Smooth muscle cell (in vitro differentiated cells): ENCODE results near the gene IQSEC3. TPM values are rescaled to one million over a fixed set of nuclear protein-coding genes. Genes with fewer than 3 reads are reported as not detected.
"Not testable (repeated sequence)": the region's sequence is repeated elsewhere in the genome, so short reads cannot be mapped to it uniquely, and the experiment has no call there.

ENCODE experiments used
- DNase-seq: peaks from one replicate; lab custom pipeline; 2025; ENCODE audit not compliant: unreplicated experiment; lab: John Stamatoyannopoulos, UW
- H2AFZ ChIP-seq: fragments of 200-600 bp; sonication (generic); 2 replicates; pipeline ENCODE4 v1.6.0; 2016; ENCODE audit warnings: antibody characterized with exemption, low read depth, mild to moderate bottlenecking
- H3F3A ChIP-seq: fragments of 200-600 bp; sonication (generic); 2 replicates; pipeline ENCODE4 v1.6.0; 2017; ENCODE audit warnings: antibody characterized with exemption, low read depth
- H3K27ac ChIP-seq: fragments of 200-600 bp; sonication (generic); 2 replicates; pipeline ENCODE4 v1.5.1; 2016; ENCODE audit warnings: low read depth, mild to moderate bottlenecking
- H3K27me3 ChIP-seq: fragments of 200-600 bp; sonication (generic); 2 replicates; pipeline ENCODE4 v1.6.1; 2016; ENCODE audit warnings: low read depth, mild to moderate bottlenecking
- H3K36me3 ChIP-seq: fragments of 200-600 bp; sonication (generic); 2 replicates; pipeline ENCODE4 v1.5.1; 2016; ENCODE audit warnings: low read depth
- H3K4me1 ChIP-seq: fragments of 200-600 bp; sonication (generic); 2 replicates; pipeline ENCODE4 v1.5.1; 2016; ENCODE audit warnings: low read depth
- H3K4me2 ChIP-seq: fragments of 200-600 bp; sonication (generic); 2 replicates; pipeline ENCODE4 v1.6.0; 2016; ENCODE audit warnings: mild to moderate bottlenecking
- H3K4me3 ChIP-seq: fragments of 200-600 bp; sonication (generic); 2 replicates; pipeline ENCODE4 v1.5.1; 2016; ENCODE audit warnings: mild to moderate bottlenecking
- H3K79me2 ChIP-seq: fragments of 200-600 bp; sonication (generic); 2 replicates; pipeline ENCODE4 v1.6.0; 2016; ENCODE audit warnings: low read depth, mild to moderate bottlenecking
- H3K9ac ChIP-seq: fragments of 200-600 bp; sonication (generic); 2 replicates; pipeline ENCODE4 v1.6.0; 2016; ENCODE audit warnings: low read depth
- H3K9me3 ChIP-seq: fragments of 200-600 bp; sonication (generic); replicated peaks from 2 replicates; pipeline ENCODE4 v1.5.1; 2016; ENCODE audit warnings: low read depth
- H4K20me1 ChIP-seq: fragments of 200-600 bp; sonication (generic); 2 replicates; pipeline ENCODE4 v1.6.0; 2016; ENCODE audit warnings: low read depth
- WGBS: methylation state at CpG from one replicate; pipeline ENCODE4 v1.1.7; 2016; ENCODE audit warnings: low lambda C conversion rate; 5-methylcytosine and 5-hydroxymethylcytosine counted together
- polyA plus RNA-seq: library from polyadenylated mRNA; unstranded; fragments of >200 nt; fragmentation: Nextera tagmentation; extraction: Ambion mirVana; gene quantifications from 2 replicates; pipeline ENCODE4 v1.2.1, GENCODE V29; 2016
- total RNA-seq: library from RNA; depleted of rRNA; stranded (reverse); fragments of >200 nt; gene quantifications from 2 replicates; pipeline ENCODE4 v1.2.3, GENCODE V29; 2014

IQSEC3 gene
- total and polyA plus RNA-seq, 2 experiments from 2014 or later, result 0.72 to 2.4 TPM

DNA sequence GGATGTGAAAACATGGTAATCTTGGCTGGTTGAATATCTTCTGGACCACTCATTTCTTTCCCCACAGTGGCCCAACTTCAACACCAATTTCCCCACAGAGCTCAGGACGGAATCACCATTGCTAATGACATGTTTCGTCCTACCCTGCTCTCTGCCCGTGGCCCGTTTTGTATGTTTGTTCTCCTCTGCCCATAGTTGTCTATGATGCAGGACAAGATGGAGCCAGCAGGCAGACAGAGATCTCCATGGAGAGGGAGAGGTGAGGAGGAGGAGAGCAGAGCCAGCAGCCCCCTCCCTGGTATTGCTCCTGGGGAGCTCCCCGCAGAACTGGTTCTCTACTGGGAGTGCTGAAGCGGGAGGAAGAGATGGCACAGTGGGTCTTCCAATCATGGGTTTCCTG lies 3.1 kb downstream of the IQSEC3 start:
- not testable (repeated sequence) for H3K79me2 ChIP-seq, DNase-seq, H3K27ac ChIP-seq, H3K4me1 ChIP-seq, H3K36me3 ChIP-seq, H4K20me1 ChIP-seq, H3K9me3 ChIP-seq, H3F3A ChIP-seq, H3K9ac ChIP-seq, H3K4me3 ChIP-seq, H2AFZ ChIP-seq, H3K4me2 ChIP-seq
- H3K27me3 ChIP-seq, result peaks cover 45% of the 10 kb centered on the region
- WGBS, result 77% methylated on average over 6 of the region's 6 CpGs

GRCh38 chr12:70541-70940 lies 4.0 kb downstream of the IQSEC3 start:
- not testable (repeated sequence) for H2AFZ ChIP-seq, H4K20me1 ChIP-seq, H3K9ac ChIP-seq, H3K36me3 ChIP-seq, H3K4me1 ChIP-seq, H3K79me2 ChIP-seq, H3K4me3 ChIP-seq, H3K27ac ChIP-seq, H3K4me2 ChIP-seq, H3K9me3 ChIP-seq, H3F3A ChIP-seq, DNase-seq
- H3K27me3 ChIP-seq, result peaks cover 49% of the 10 kb centered on the region
- WGBS, result 86% methylated on average over 2 of the region's 2 CpGs

DNA sequence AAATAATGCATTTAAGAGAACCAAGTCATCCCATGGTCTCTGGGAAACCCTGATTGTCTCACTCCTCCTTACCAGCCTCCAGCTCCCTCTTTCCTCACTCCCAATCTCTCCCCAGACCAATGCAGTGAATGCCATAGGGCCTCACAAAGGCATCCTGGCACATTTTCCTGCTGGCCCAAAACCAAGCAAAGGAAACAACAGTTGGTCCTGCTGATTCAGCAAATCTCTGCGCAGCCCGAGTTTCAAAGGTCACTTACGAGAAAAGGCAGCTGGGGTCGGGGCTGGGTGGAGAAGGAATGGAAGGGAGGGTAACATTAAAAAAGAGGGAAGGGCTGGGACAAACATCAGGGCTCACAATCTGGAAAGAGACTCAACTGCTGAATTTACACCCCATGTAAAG lies 5.5 kb downstream of the IQSEC3 start:
- not testable (repeated sequence) for H3K9ac ChIP-seq, H3K36me3 ChIP-seq, DNase-seq, H3K9me3 ChIP-seq, H3K79me2 ChIP-seq, H3K4me2 ChIP-seq, H2AFZ ChIP-seq, H3K27ac ChIP-seq, H3K4me3 ChIP-seq, H3F3A ChIP-seq, H4K20me1 ChIP-seq, H3K4me1 ChIP-seq
- peaks cover 49% of the 10 kb centered on the region for H3K27me3 ChIP-seq
- WGBS, result 81% methylated on average over 4 of the region's 4 CpGs

DNA sequence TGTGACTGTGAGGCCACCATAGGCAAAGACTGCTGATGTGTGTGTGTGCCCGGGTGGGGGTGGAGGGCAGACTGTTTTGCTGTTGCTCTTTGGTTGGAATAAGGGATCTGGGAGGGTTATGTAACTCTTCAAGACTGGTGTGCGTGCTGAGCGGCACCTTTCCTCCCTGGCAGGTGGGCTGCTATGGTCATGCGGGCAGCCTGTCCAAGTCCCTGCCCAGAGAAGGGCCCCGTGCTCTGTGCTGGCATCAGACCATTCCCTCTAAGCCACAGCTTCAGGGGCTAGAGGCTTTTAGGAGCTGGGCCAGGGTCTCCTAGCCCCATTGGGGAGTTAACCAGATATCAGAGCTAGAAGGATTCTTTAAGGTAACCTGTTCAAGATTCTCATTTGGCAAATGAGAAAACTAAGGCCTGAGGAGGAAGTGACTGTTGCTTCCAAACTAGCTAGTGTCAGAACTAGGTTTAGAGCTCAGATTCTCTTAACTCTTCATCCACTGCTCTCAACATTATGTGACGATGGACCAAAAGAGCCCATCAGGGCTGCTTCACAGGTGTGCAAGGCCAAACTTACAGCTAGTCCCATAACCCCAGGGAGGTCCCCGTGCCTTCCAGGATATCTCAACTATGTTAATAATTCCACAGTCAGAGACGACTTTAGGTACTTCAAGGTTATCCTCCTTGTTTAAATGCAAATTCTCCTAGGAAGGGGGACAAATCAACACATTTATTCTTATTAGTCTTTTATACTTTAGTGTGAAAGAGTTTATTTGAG lies 8.0 kb downstream of the IQSEC3 start:
- H3K79me2 ChIP-seq, H3K27ac ChIP-seq, H3K4me3 ChIP-seq, H3K9ac ChIP-seq, H3F3A ChIP-seq, H3K9me3 ChIP-seq, H2AFZ ChIP-seq, H3K4me2 ChIP-seq, H4K20me1 ChIP-seq, H3K4me1 ChIP-seq, H3K36me3 ChIP-seq, DNase-seq: not testable (repeated sequence)
- WGBS, result 86% methylated on average over 8 of the region's 8 CpGs
- peaks cover 47% of the 10 kb centered on the region for H3K27me3 ChIP-seq

DNA sequence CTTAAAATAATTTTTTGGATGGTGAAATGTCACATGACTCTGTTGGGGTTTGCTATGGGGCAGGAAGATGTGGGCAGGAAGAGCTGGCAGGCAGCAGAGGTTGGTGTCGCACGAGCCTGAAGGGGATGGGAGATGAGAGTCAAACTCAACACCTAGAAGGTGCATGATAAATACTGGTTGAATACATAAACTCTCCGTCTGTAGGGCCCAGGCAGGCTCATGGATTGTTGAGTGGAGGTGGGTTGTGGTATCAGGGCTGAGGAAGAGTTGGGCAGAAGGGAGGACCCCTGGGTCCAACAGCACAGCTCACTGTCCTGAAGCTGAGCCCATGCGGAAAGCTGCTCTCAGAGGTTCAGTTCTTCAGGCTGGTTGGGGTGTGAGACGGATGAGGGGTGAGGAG lies 9.0 kb downstream of the IQSEC3 start:
- WGBS, result 81% methylated on average over 5 of the region's 5 CpGs
- H3K79me2 ChIP-seq, H3K27ac ChIP-seq, H3K9ac ChIP-seq, H2AFZ ChIP-seq, H4K20me1 ChIP-seq, H3F3A ChIP-seq, H3K4me1 ChIP-seq, H3K36me3 ChIP-seq, H3K9me3 ChIP-seq, H3K4me2 ChIP-seq, DNase-seq, H3K4me3 ChIP-seq: not testable (repeated sequence)
- H3K27me3 ChIP-seq, result peaks cover 47% of the 10 kb centered on the region

GRCh38 chr12:76102-76501 lies 9.5 kb downstream of the IQSEC3 start:
- not testable (repeated sequence) for H3K4me2 ChIP-seq, H3K9me3 ChIP-seq, H3K79me2 ChIP-seq, H2AFZ ChIP-seq, H4K20me1 ChIP-seq, H3K36me3 ChIP-seq, H3K27ac ChIP-seq, DNase-seq, H3K9ac ChIP-seq, H3K4me1 ChIP-seq, H3K4me3 ChIP-seq, H3F3A ChIP-seq
- H3K27me3 ChIP-seq, result peaks cover 47% of the 10 kb centered on the region
- over 99% methylated on average over 10 of the region's 10 CpGs for WGBS

DNA sequence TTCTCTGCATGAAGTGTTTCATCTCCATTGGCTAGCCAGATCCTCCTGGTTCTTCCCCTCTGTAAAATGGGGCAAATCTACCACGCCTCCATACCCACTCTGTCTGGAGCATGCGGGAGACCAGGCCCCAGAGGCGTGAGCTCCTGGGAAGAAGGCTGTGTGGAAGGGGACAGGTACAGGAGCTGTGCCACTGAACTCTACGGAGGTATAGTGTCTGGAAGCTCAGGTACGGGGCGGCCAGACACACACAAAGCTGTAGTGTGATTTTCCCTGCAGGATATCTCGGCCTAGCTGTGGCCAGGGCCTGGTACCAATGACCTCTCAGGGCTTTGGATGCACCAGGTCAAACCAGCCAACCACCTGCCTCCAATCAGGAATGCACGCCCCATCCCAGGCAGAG lies 10.0 kb downstream of the IQSEC3 start:
- not testable (repeated sequence) for H3K36me3 ChIP-seq, H3K27ac ChIP-seq, H3F3A ChIP-seq, H4K20me1 ChIP-seq, H3K4me1 ChIP-seq, H3K79me2 ChIP-seq, H3K9me3 ChIP-seq, H2AFZ ChIP-seq, H3K9ac ChIP-seq, DNase-seq, H3K4me3 ChIP-seq, H3K4me2 ChIP-seq
- WGBS, result 96% methylated on average over 8 of the region's 8 CpGs
- H3K27me3 ChIP-seq, result peaks cover 46% of the 10 kb centered on the region

DNA sequence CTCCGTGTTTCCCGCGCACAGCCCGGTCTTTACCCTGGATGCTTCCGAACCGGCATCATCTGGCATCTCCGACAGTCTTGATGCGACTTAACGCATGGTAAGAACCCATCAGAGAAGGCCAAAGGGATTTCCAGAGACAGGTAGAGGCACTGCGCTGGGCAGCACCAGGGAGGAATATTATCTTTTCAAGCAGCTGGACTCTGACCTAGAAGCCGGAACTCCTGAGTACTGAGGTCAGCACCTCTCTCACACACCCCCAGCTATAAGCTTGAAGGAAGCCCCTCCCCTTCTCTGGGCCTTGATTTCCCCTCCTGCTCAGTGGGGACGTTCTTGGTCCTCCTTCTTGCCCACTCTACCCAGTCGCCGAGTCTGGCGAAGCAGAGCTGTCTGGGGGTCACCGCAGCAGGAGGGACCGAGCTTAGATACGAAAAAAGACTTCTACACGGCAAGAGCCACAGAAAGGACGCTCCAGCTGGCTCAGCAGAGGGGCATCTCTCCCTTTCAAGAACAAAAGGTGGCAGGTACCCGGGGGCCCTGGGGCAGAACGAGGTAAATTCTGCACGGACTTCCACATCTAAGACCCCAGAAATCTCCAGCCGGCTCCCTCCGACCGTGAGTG lies 10.6 kb downstream of the IQSEC3 start:
- not testable (repeated sequence) for H3K4me3 ChIP-seq, H4K20me1 ChIP-seq, H2AFZ ChIP-seq, H3K9me3 ChIP-seq, H3K4me2 ChIP-seq, H3F3A ChIP-seq, H3K27ac ChIP-seq, H3K36me3 ChIP-seq, H3K4me1 ChIP-seq, H3K9ac ChIP-seq, H3K79me2 ChIP-seq, DNase-seq
- whole genome bisulfite sequencing, result 87% methylated on average over 11 of the region's 26 CpGs
- peaks cover 41% of the 10 kb centered on the region for H3K27me3 ChIP-seq
